ENCODE measurements around the gene CRYBB1. TPM values are rescaled to one million over a fixed set of nuclear protein-coding genes. Genes with fewer than 3 reads are reported as not detected.

The CRYBB1 gene
- total and polyA plus RNA-seq, 10 donors: 0.34 to 2.9 (median 1.7) TPM

DNA sequence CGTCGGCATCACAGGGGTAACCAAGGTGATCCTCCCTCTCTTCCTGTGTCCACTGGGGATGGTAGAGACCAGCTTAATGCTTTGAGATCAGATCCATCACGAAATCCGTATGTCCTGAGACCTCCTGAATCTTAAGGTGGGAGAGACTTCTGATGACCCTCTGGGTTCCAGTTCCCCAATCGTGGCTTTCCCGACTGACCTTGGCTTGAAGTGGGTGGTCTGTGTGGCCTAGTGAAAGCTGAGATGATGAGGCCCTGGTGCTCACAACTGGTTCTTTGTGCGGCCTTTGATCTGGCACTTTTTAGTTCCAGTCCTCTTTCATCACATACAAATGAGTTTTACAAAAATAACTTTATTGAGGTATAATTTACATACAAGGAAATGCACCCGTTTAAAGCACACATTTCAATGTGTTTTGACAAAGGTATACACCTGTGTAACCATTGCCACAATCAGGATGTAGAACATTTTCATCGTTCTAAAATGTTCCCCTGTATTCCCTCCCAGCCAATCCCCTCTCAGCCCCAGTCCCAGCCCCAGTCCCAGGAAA is 45.6 kb upstream of the CRYBB1 start:
- TF ChIP-seq POLR2A (IDR thresholded peaks at IDR 0.05) (no peak), POLR2AphosphoS5 (IDR thresholded peaks at IDR 0.05) (no peak)
- TF ChIP-seq, protein P1, sequence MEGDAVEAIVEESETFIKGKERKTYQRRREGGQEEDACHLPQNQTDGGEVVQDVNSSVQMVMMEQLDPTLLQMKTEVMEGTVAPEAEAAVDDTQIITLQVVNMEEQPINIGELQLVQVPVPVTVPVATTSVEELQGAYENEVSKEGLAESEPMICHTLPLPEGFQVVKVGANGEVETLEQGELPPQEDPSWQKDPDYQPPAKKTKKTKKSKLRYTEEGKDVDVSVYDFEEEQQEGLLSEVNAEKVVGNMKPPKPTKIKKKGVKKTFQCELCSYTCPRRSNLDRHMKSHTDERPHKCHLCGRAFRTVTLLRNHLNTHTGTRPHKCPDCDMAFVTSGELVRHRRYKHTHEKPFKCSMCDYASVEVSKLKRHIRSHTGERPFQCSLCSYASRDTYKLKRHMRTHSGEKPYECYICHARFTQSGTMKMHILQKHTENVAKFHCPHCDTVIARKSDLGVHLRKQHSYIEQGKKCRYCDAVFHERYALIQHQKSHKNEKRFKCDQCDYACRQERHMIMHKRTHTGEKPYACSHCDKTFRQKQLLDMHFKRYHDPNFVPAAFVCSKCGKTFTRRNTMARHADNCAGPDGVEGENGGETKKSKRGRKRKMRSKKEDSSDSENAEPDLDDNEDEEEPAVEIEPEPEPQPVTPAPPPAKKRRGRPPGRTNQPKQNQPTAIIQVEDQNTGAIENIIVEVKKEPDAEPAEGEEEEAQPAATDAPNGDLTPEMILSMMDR (IDR thresholded peaks at IDR 0.05 in 8 of 11, conservative IDR thresholded peaks at IDR 0.05 in 3 of 11): no peak
- Histone ChIP-seq H3K27me3 (replicated peaks in 1 of 7) (peaks cover 0 to 29% (median 10%) of the 10 kb centered on the region in 7 donors), H3K9me3 (no peaks in the 10 kb centered on the region), H3K27ac (peak overlapping the region in 2 of 8 donors; percentile 43 to 77), H3K4me3 (no peak overlapping the region), H3K36me3 (peaks cover 0 to 5% (median 0%) of the 10 kb centered on the region in 6 donors), H3K4me1 (peaks cover 9 to 68% (median 28%) of the 10 kb centered on the region in 6 donors)
- WGBS, 5 donors: 70 to 80% (median 78%) methylated on average over 9 of the region's 9 CpGs
- DNase-seq: peak; percentile 44
- intact Hi-C loops (cut with DNase I; ENCODE audit: low total_unique reads): loop anchor here (10.0 kb wide), 1 partner anchor 179 kb away; the partner anchor contains the start of genes HPS4 and SRRD

DNA sequence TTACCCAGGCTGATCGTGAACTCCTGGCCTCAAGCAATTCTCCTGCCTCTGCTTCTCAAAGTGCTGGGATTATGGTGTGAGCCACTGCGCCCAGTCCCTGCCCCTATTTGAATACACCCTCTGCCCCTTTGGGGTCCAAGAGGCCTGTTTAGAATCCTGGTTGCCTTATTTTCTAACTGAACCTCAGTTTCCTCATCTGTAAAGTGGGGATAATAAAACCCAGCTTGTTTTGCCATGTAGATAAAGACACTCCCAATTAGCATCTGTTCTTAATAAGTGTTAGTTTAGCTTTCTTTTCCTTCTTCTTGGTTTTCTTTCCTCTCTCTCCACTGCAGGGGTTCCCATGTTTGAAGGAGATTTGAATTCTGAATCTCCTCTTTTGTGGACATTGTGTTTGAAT is 44.3 kb upstream of the CRYBB1 start:
- DNase-seq: no peak
- intact Hi-C loops (cut with DNase I; ENCODE audit: low total_unique reads): loop anchor here (10.0 kb wide), 1 partner anchor 177 kb away; the partner anchor contains the start of genes HPS4 and SRRD
- Histone ChIP-seq H3K4me1 (peaks cover 21 to 68% (median 38%) of the 10 kb centered on the region in 6 donors), H3K4me3 (no peak overlapping the region), H3K9me3 (no peaks in the 10 kb centered on the region), H3K27ac (no peak overlapping the region), H3K36me3 (no peaks in the 10 kb centered on the region), H3K27me3 (replicated peaks in 1 of 7) (peaks cover 0 to 42% (median 23%) of the 10 kb centered on the region in 7 donors)
- TF ChIP-seq, protein P1 (IDR thresholded peaks at IDR 0.05 in 8 of 11, conservative IDR thresholded peaks at IDR 0.05 in 3 of 11): no peak
- TF ChIP-seq POLR2AphosphoS5 (IDR thresholded peaks at IDR 0.05): no peak
- no peak for TF ChIP-seq POLR2A (IDR thresholded peaks at IDR 0.05)
- 91 to 100% (median 96%) methylated on average over 2 of the region's 2 CpGs for WGBS, 5 donors

DNA sequence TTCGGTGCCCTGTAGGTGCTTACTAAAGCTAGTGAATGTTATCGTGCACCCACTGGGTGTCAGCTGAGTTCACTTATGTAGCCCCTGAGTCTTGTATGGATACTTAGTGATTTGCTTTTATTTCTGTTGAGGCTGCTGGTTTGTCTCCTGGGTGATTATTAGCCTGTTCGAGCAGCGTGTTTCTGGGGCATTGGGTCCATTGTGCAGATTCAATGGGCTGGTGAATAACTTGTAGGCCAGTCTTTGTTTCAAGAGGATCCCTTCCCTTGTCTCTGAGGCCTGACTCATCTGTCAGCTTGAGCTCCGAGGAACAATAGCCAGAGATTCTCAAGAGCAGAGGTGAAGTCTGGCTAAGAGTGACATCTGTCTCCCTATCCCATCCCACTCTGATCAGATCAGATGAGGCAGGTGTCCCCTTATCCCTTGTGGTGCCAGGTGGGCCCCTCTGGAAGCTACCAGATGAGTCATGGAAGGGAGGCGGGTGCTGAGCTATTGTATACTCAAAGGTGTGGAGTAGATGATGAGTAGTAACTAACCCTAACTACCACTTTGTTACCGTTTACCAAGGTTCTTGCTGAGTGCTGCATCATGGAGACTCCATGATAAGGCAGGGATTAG is 43.2 kb upstream of the CRYBB1 start:
- intact Hi-C loops (cut with DNase I; ENCODE audit: low total_unique reads): loop anchor here (10.0 kb wide), 1 partner anchor 176 kb away; the partner anchor contains the start of genes HPS4 and SRRD
- Histone ChIP-seq H3K27ac (peak overlapping the region in 3 of 8 donors; percentile 56 to 74 (median 59)), H3K4me3 (no peak overlapping the region), H3K4me1 (peaks cover 25 to 65% (median 43%) of the 10 kb centered on the region in 6 donors), H3K27me3 (replicated peaks in 1 of 7) (peaks cover 0 to 51% (median 28%) of the 10 kb centered on the region in 7 donors), H3K9me3 (no peaks in the 10 kb centered on the region), H3K36me3 (no peaks in the 10 kb centered on the region)
- TF ChIP-seq, protein P1 (IDR thresholded peaks at IDR 0.05 in 8 of 11, conservative IDR thresholded peaks at IDR 0.05 in 3 of 11): no peak
- no peak for TF ChIP-seq POLR2AphosphoS5 (IDR thresholded peaks at IDR 0.05)
- TF ChIP-seq POLR2A (IDR thresholded peaks at IDR 0.05): no peak
- peak; percentile 41 for DNase-seq
- 88 to 94% (median 90%) methylated on average over 7 of the region's 7 CpGs for WGBS, 5 donors

DNA sequence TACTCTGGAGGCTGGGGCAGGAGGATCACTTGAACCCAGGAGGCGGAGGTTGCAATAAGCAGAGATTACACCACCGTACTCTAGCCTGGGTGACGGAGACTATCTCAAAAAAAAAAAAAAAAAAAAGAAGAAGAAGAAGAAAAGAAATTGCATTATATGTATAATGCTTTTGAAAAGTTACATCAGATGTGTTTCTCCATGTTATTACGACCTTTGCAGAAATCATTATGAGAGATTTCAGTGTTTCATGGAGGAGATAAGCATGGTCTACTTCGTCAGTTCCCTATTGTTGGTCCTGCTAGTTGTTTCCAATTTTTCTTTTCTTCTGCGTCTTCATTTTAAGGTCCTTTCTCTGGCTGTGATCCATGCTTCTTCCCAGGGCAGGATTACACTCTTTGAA is 42.5 kb upstream of the CRYBB1 start:
- DNase-seq: peak; percentile 4
- H3K4me1 ChIP-seq: peaks cover 24 to 61% (median 38%) of the 10 kb centered on the region in 6 donors
- H3K27ac ChIP-seq: peak overlapping the region in 3 of 8 donors; percentile 56 to 74 (median 59)
- no peaks in the 10 kb centered on the region for H3K36me3 ChIP-seq
- H3K27me3 ChIP-seq (replicated peaks in 1 of 7): peaks cover 0 to 51% (median 28%) of the 10 kb centered on the region in 7 donors
- H3K9me3 ChIP-seq: no peaks in the 10 kb centered on the region
- TF ChIP-seq POLR2AphosphoS5 (IDR thresholded peaks at IDR 0.05) (no peak), POLR2A (IDR thresholded peaks at IDR 0.05) (no peak)
- TF ChIP-seq, protein P1 (IDR thresholded peaks at IDR 0.05 in 8 of 11, conservative IDR thresholded peaks at IDR 0.05 in 3 of 11): no peak
- H3K4me3 ChIP-seq: no peak overlapping the region
- intact Hi-C loops (cut with DNase I; ENCODE audit: low total_unique reads): loop anchor here (10.0 kb wide), 1 partner anchor 176 kb away; the partner anchor contains the start of genes HPS4 and SRRD
- WGBS, 5 donors: 59 to 78% (median 71%) methylated on average over 6 of the region's 6 CpGs
